HL-60/S4 (cell line): ENCODE measurements around the gene DNAAF1.
"Not testable (repeated sequence)": the region's sequence is repeated elsewhere in the genome, so short reads cannot be mapped to it uniquely, and the experiment has no call there.

Source experiments
- in situ Hi-C: fragments of 300-500 bp; cut with MboI; formaldehyde crosslinking; loops from 2 replicates; pipeline ENCODE4 v1.14.3; 2022; ENCODE audit warnings: low sequenced_read_pairs

Gene DNAAF1

DNA sequence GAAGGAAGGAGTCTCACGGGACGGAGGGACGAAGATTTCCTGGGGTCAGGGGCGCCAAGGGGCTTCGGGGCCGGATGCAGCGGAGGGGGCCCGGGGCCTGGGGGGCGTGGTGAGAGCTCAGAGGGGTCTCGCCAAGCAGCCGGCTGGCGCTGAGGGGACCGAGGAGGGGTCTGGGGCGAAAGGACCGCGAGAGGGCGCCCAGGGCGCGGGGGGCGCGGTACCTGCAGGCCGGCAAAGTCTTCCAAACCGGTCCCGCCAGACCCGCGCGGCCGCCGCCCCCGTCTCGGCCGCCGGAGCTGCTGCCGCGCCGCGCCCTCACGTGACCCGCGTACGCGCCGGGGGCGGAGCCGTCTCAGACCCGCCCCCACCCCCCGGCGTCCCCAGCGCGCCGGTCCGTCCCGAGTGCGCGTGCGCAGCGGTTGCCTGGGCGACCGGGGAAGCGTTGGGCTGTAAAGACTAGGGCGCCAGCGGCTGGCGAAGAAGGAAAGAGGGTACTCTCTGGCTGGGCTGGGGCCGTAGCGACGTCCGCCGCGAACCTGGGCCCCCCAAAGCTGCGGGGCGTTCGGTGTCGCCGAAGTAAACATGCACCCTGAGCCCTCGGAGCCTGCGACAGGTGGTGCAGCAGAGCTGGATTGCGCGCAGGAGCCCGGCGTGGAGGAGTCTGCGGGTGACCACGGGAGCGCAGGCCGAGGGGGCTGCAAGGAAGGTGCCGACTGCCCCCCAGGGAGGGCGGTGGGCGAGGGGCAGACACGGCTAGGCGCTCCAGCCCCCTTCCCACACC lies at the start of gene DNAAF1, which contains the start of gene HSDL1:
DNAAF1 (plus strand) TSS at position 450 of the 781 bp plus-strand sequence; CDS start at position 583, 133 bp downstream.
HSDL1 (minus strand) TSS at position 319 of the 781 bp plus-strand sequence. CDS start 13,856 bp downstream, outside the sequence.
- in situ Hi-C loops, result no loop called here

GRCh38 chr16:84095466-84095865 lies 49.6 kb upstream of the DNAAF1 start:
- in situ Hi-C loops, result no loop called here

DNA sequence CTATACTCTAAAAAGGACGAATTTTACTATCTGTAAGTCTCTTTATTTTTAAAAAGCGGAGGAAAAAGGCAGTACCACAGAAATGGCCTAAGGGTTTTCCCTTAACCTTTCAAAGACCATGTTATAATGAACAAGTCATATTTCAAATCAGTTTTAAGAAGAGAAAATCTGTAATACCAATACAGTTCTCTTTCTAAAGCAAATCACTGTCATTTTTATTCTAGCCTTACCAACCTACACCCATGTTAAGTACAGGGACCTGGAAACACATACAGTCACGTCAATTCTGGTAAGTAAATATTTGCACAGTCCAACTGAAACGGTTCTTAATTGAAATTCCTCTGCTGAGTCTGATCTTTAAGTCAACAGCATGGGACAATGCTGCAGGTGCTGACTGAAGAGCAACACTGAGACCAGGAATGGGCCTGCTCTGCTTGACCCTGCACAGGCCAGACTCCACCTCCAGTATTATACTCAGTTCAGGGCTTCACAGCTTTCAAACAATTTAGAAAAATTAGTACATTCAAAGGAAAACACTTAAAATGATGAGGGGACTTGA lies 48.6 kb upstream of the DNAAF1 start:
- in situ Hi-C loops, result no loop called here

GRCh38 chr16:84098939-84099338 lies 46.2 kb upstream of the DNAAF1 start:
- in situ Hi-C loops, result no loop called here

DNA sequence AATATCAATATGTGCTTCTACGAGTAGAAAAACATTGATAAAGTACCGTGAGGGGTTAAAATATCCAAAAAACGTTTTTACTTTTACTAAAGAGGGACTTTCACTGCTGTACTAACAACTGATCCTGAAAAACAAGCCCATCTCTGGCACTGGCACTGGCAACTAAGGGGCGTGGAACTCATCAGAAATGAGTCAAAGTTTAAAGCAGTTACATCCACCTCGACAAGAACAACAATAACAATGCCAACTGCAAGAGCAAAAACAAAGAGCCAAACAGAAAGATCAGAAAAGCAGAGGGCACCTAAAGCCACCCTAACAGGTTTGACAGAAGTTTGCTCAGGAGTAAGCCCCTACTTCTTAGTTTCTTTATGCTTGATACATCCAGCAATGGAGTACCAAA lies 41.4 kb upstream of the DNAAF1 start:
- in situ Hi-C loops, result no loop called here

DNA sequence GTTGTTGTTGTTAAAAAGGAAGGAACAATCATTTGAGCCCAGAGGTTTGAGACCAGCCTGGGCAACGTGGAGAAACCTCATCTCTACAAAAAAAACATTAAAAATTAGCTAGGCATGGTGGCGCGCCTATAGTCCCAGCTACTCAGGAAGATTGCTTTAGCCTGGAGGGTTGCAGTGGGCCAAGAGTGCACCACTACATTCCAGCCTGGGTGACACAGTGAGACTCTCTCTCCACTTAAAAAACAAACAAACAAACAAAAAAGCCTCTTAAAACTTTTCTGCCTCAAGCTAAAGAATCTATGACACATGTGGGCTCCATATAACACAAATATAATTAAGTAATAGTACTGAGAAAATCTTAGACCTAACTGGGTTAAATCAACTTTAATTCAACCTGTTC lies 40.9 kb upstream of the DNAAF1 start:
- in situ Hi-C loops, result no loop called here

- in situ Hi-C loops, result no loop called here
These were observed 39.8 kb upstream of the DNAAF1 start for GRCh38 chr16:84105301-84105815.

DNA sequence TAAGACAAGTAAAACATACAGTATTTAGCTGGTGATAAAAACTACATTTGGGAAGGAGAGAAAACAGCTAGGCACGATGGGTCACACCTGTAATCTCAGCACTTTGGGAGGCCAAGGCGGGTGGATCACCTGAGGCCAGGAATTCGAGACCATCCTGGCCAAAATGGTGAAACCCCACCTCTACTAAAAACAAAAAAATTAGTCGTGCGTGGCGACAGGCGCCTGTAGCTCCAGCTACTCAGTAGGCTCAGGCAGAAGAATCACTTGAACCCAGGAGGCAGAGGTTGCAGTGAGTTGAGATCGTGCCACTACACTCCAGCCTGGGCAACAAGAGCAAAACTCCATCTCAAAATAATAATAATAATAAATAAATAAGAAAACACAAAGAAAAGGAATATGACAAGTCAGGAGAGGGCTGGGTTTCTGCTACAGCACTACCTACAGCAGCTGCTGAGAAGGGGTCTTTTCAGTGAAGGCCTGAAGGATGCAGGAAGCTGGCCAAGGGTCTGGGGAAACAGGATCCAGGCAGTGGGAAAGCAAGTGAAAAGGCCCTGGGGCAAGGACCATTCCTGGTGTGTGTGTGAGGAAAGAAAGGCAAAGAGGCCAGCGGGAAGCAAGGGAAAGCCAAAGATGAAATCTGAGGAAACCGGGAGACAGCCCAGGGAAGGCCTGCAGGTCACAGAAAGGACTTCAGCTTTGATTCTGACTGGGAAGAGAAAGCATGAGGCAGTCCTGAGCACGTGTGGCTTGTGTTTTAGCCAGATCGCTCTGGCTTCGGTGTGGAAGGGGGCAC lies 39.0 kb upstream of the DNAAF1 start:
- in situ Hi-C loops, result no loop called here

- in situ Hi-C loops, result no loop called here
These were observed 37.2 kb upstream of the DNAAF1 start for GRCh38 chr16:84107921-84108320.

- in situ Hi-C loops, result no loop called here
These were observed 35.3 kb upstream of the DNAAF1 start for GRCh38 chr16:84109598-84110335.

GRCh38 chr16:84110527-84110926 lies 34.6 kb upstream of the DNAAF1 start:
- in situ Hi-C loops, result no loop called here

GRCh38 chr16:84111525-84111924 lies 33.6 kb upstream of the DNAAF1 start:
- in situ Hi-C loops, result no loop called here

GRCh38 chr16:84111949-84112348 lies 33.2 kb upstream of the DNAAF1 start:
- in situ Hi-C loops, result not testable (repeated sequence)

- in situ Hi-C loops, result no loop called here
These were observed 29.0 kb upstream of the DNAAF1 start for GRCh38 chr16:84115919-84116719.

GRCh38 chr16:84116720-84117493 lies 28.2 kb upstream of the DNAAF1 start, which contains the start of gene MBTPS1:
MBTPS1 (minus strand) TSS chr16:84116942; CDS start chr16:84101783, 15,159 bp downstream.
- in situ Hi-C loops, result no loop called here

DNA sequence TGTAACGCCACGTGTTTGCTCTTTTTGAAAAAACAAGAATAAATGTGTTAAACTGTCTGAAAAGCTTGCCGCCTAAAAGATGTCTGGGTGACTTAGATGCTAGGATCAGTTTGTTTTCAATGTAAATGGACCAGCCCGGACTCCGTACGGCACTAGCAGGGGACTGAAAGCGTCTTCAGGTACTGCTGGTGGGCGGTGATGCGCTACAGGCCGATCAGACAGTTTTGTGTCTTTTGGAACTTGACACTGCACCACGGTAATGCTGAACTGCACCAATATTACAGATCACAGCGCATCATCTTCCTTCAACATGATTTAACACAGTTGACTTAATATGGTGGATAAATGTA lies 27.6 kb upstream of the DNAAF1 start:
- in situ Hi-C loops, result no loop called here

DNA sequence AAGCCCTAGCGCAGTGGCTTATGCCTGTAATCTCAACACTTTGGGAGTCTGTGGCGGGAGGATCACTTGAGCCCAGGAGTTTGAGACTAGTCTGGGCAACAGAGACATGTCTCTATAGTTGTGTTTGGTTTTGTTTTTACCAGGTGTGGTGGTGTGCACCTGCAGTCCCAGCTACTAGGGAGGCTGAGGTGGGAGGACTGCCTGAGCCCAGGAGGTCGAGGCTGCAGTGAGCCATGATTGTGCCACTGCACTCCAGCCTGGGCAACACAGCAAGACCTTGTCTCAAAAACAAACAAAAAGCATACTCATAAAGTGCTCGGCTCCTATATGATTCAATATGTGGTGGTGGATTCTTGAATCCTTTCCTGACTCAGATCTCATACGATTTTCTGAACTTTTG lies 26.8 kb upstream of the DNAAF1 start:
- in situ Hi-C loops, result not testable (repeated sequence)

DNA sequence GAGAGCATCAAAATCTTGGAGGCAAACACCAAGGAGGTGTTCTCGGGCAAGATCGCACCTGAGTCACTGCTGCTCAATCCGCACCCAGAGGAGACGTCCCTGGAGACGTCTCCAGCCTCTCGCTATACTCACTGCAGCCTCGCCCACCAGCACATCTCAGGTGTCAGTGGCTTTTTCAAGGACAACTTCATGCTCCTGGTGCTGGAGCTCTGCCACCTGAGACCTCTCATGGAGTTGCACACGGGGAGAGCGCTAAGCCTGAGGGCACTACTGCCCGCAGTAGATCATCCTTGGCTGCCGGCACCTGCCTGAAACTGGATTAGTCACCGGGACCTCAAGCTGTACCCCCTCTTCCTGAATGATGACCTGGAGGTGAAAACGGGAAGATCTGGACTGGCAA lies 25.7 kb upstream of the DNAAF1 start:
- in situ Hi-C loops, result no loop called here

DNA sequence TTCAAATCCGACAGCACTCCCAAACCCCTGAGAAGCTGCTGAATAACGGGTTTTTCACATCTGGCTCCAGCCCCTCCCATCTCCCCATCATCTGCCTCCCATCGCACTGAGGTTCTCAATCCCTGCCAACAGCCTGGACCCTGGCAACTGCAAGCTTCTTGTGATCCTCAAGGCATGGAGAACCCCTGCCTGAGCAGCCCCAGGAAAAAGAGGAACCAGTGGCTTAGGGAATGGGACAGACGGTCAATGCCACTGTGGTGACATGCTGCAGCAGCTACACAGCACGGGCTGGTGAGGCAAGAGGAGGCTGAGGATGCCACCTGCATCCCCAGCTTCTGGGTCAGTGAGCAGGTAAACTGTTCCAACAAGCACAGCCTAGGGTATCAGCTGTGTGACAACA lies 25.1 kb upstream of the DNAAF1 start:
- in situ Hi-C loops, result no loop called here
